Tibial nerve (tissue), 4 donors: ENCODE data around the gene SUSD5. TPM values are rescaled to one million over a fixed set of nuclear protein-coding genes. Genes with fewer than 3 reads are reported as not detected.

Experiments used
- DNase-seq, 2 donors: peaks; one replicate each; pipeline ENCODE4 v3.0.0-alpha.2; 2019; ENCODE audit warnings: low spot score in 2 of 2
- H3K27ac ChIP-seq, 4 donors: fragments of 200-600 bp; sonication (generic) in 3 of 4; one replicate each; pipeline ENCODE4 v1.5.1; 2017 to 2019; ENCODE audit warnings: mild to moderate bottlenecking in 1 of 4
- H3K27me3 ChIP-seq, 2 donors: fragments of 200-600 bp; sonication (generic) in 1 of 2; one replicate each; pipeline versions ENCODE4 v1.5.1 to v1.6.0; 2017 to 2019
- H3K36me3 ChIP-seq, 3 donors: fragments of 200-600 bp; sonication (generic); one replicate each; pipeline ENCODE4 v1.5.1; 2018 to 2019
- H3K4me1 ChIP-seq, 4 donors: fragments of 200-600 bp; sonication (generic) in 3 of 4; one replicate each; pipeline ENCODE4 v1.5.1; 2017 to 2019
- H3K4me3 ChIP-seq, 4 donors: fragments of 200-600 bp; sonication (generic) in 3 of 4; one replicate each; pipeline ENCODE4 v1.5.1; 2017 to 2019; ENCODE audit warnings: mild to moderate bottlenecking in 1 of 4, moderate library complexity in 1 of 4
- H3K9me3 ChIP-seq, 4 donors: fragments of 200-600 bp; sonication (generic) in 3 of 4; one replicate each; pipeline ENCODE4 v1.5.1; 2017 to 2019
- CTCF ChIP-seq, 5 experiments: fragments of 200-600 bp in 3 of 5; fragments of 450-650 bp in 2 of 5; sonication (generic) in 3 of 5; IDR thresholded peaks; one replicate each; pipeline ENCODE4 v1.5.1; 2016 to 2019; ENCODE audit warnings: antibody characterized with exemption in 5 of 5, mild to moderate bottlenecking in 3 of 5, moderate library complexity in 2 of 5
- EP300 ChIP-seq, 2 donors: sonication (generic); formaldehyde crosslinking; IDR thresholded peaks; one replicate each; pipeline ENCODE4 v1.6.1; 2017; ENCODE audit warnings: antibody characterized with exemption in 2 of 2, mild to moderate bottlenecking in 1 of 2
- POLR2A ChIP-seq, 2 donors: fragments of 450-650 bp; IDR thresholded peaks; one replicate each; pipeline ENCODE4 v1.6.1; 2017; ENCODE audit warnings: antibody characterized with exemption in 2 of 2, mild to moderate bottlenecking in 2 of 2, moderate library complexity in 2 of 2
- WGBS, 2 donors: methylation state at CpG; one replicate each; pipeline ENCODE4 v1.1.5; 2018; 5-methylcytosine and 5-hydroxymethylcytosine counted together
- total RNA-seq, 4 donors: library from RNA; depleted of rRNA; stranded (reverse); fragments of >200 nt; gene quantifications; one replicate each; pipeline ENCODE4 v1.1.0, GENCODE V29; 2016

Gene SUSD5
- total RNA-seq = 10 to 100 TPM in 1 of 4 donors, 1 to 10 TPM in 2, under 1 TPM in 1; 0.90 to 12.6 (median 4.3) TPM

- Histone ChIP-seq H3K27me3 (peaks cover 0 to 26% of the 10 kb centered on the region in 2 donors), H3K4me1 (peaks cover 0 to 17% (median 11%) of the 10 kb centered on the region in 4 donors), H3K9me3 (no peaks in the 10 kb centered on the region), H3K27ac (peak within 1 kb of the TSS in 1 of 4 donors; percentile 22), H3K36me3 (no peaks in the 10 kb centered on the region), H3K4me3 (peak within 1 kb of the TSS; percentile 22 to 52 (median 43))
- no peak for TF ChIP-seq CTCF (IDR thresholded peaks at IDR 0.05)
- TF ChIP-seq EP300 (IDR thresholded peaks at IDR 0.05) = no peak
- TF ChIP-seq POLR2A (IDR thresholded peaks at IDR 0.05) = no peak
- no peak for DNase-seq
- 0 to 1% methylated on average over 15 to 38 of the region's 90 CpGs for WGBS, 2 donors
Measured at GRCh38 chr3:33218446-33219174, at the start of gene SUSD5. SUSD5 (minus strand) TSS chr3:33218810; CDS start chr3:33218797, 13 bp downstream.

DNA sequence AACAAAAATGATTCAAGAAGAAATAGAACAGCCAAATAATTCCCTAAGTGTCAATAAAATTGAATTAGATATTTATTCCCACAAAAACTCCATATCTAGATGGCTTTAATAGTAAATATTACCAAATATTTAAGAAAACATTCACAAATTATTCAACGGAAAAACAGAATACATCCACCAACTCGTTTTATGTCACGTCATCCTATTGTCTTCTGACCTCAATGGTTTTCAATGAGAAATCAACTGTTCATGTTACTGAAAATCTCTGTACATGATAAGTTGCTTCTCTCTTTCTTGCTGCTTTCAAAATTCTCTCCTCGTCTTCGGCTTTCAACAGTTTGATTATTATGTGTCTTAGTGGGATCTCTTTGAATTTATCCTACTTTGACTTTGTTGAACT lies 41.5 kb upstream of the SUSD5 start:
- no peak for DNase-seq
- no peak overlapping the region for H3K4me3 ChIP-seq
- WGBS, 2 donors = 85 to 90% methylated on average over 5 of the region's 5 CpGs
- H3K9me3 ChIP-seq = peaks cover 0 to 3% (median 0%) of the 10 kb centered on the region in 4 donors
- no peak overlapping the region for H3K27ac ChIP-seq
- no peaks in the 10 kb centered on the region for H3K27me3 ChIP-seq
- TF ChIP-seq POLR2A (IDR thresholded peaks at IDR 0.05) (no peak), CTCF (IDR thresholded peaks at IDR 0.05) (no peak), EP300 (IDR thresholded peaks at IDR 0.05) (no peak)
- H3K36me3 ChIP-seq = no peaks in the 10 kb centered on the region
- H3K4me1 ChIP-seq = no peaks in the 10 kb centered on the region

DNA sequence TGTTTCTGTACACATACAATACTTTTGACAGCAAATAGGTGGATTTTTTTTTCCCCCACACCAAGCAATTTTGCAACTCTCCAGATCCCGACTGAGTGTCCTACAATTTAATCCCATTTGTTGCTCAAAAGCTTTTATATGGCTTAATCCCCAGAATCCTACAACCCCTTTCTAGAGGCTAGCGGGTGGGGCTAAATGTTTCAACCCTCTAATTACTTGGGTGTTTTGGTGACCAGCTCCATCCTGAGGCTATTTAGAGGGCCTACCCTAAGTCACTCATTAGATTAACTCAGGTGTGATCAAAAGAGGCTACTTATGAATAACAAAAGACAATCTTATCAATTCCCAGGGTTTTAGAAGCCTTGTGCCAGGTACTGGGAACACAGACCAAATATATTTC lies 37.6 kb upstream of the SUSD5 start:
- 76 to 77% methylated on average over 2 of the region's 2 CpGs for WGBS, 2 donors
- Histone ChIP-seq H3K4me1 (no peaks in the 10 kb centered on the region), H3K9me3 (no peaks in the 10 kb centered on the region), H3K27ac (no peak overlapping the region), H3K4me3 (no peak overlapping the region), H3K36me3 (no peaks in the 10 kb centered on the region), H3K27me3 (no peaks in the 10 kb centered on the region)
- DNase-seq = no peak
- no peak for TF ChIP-seq CTCF (IDR thresholded peaks at IDR 0.05)
- TF ChIP-seq POLR2A (IDR thresholded peaks at IDR 0.05) = no peak
- no peak for TF ChIP-seq EP300 (IDR thresholded peaks at IDR 0.05)

GRCh38 chr3:33250712-33251111 lies 32.1 kb upstream of the SUSD5 start:
- no peaks in the 10 kb centered on the region for H3K4me1 ChIP-seq
- no peaks in the 10 kb centered on the region for H3K36me3 ChIP-seq
- H3K27ac ChIP-seq = no peak overlapping the region
- WGBS, 2 donors = 17 to 46% methylated on average over 1 of the region's 1 CpG
- no peak overlapping the region for H3K4me3 ChIP-seq
- TF ChIP-seq EP300 (IDR thresholded peaks at IDR 0.05) (no peak), POLR2A (IDR thresholded peaks at IDR 0.05) (no peak), CTCF (IDR thresholded peaks at IDR 0.05) (no peak)
- H3K27me3 ChIP-seq = no peaks in the 10 kb centered on the region
- no peak for DNase-seq
- no peaks in the 10 kb centered on the region for H3K9me3 ChIP-seq

DNA sequence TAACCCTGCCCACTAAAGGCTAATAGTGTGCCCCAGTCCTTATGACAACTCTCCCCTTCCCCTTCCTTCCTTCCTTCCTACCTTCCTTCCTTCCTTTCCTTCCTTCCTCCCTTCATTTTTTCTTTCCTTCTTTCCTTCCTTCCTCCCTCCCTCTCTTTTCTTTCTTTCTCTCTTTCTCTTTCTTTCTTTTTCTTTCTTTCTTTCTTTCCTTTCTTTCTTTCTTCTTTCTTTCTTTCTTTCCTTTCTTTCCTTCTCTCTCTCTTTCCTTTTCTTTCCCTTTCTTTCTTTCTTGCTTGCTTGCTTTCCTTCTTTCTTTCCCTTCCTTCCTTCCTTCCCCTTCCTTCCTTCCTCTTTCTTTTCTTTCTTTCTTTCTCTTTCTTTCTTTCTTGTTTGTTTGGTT lies 28.2 kb upstream of the SUSD5 start:
- no peaks in the 10 kb centered on the region for H3K36me3 ChIP-seq
- no peak overlapping the region for H3K27ac ChIP-seq
- H3K27me3 ChIP-seq = no peaks in the 10 kb centered on the region
- H3K4me3 ChIP-seq = no peak overlapping the region
- no peaks in the 10 kb centered on the region for H3K9me3 ChIP-seq
- DNase-seq = no peak
- no peaks in the 10 kb centered on the region for H3K4me1 ChIP-seq
- no peak for TF ChIP-seq EP300 (IDR thresholded peaks at IDR 0.05)
- TF ChIP-seq CTCF (IDR thresholded peaks at IDR 0.05) = no peak
- no peak for TF ChIP-seq POLR2A (IDR thresholded peaks at IDR 0.05)
